Measurements from ENCODE around the gene ERP29. TPM values are rescaled to one million over a fixed set of nuclear protein-coding genes. Genes with fewer than 3 reads are reported as not detected.

Gene ERP29
- total and polyA plus RNA-seq, 2 of the 13 experiments (the other 11 are each of a cell fraction or from before 2014, with no cell fraction given), result 111 to 147 TPM

- H3K27ac ChIP-seq (ENCODE audit: extremely low read length, insufficient read depth, low read length), result no peak overlapping the region
- intact Hi-C loops (cut with micrococcal nuclease; ENCODE audit: unreplicated experiment) (no loop called here), in situ Hi-C loops (cut with HindIII; ENCODE audit: extremely low pct_ligation_motif_present, low pct_unique_long_range_greater_than_20kb) (no loop called here)
- TF ChIP-seq RBM39 (IDR thresholded peaks at IDR 0.05; ENCODE audit: low read depth, low read length, poor library complexity, severe bottlenecking) (no peak), REXO4 (CRISPR knock-in tag; IDR thresholded peaks at IDR 0.05; ENCODE audit: borderline replicate concordance) (no peak), KDM5B (CRISPR knock-in tag; IDR thresholded peaks at IDR 0.05; ENCODE audit: borderline replicate concordance) (no peak), ZNF17 (CRISPR knock-in tag; IDR thresholded peaks at IDR 0.05) (no peak), THRA (CRISPR knock-in tag; IDR thresholded peaks at IDR 0.05; ENCODE audit: borderline replicate concordance) (no peak), ZBTB8A (CRISPR knock-in tag; IDR thresholded peaks at IDR 0.05; ENCODE audit: borderline replicate concordance, low read depth) (no peak), GFI1 (CRISPR knock-in tag; IDR thresholded peaks at IDR 0.05; ENCODE audit: borderline replicate concordance) (no peak), U2AF2 (IDR thresholded peaks at IDR 0.05; ENCODE audit: low read depth, low read length) (no peak), ZFP36 (IDR thresholded peaks at IDR 0.05; ENCODE audit: borderline replicate concordance, low read depth, low read length, partially characterized antibody) (no peak), MXD3 (CRISPR knock-in tag; IDR thresholded peaks at IDR 0.05) (no peak)
- no TSS peak for BruUV-seq (replicated peaks)
- no peak for DNase-seq (ENCODE audit: low spot score)
- ChIA-PET POLR2A (no interaction called here), CTCF (ENCODE audit: low intra/inter-chr PET ratio, low total read pairs) (no interaction called here)
- H3K4me3 ChIP-seq (replicated peaks in 1 of 3; ENCODE audit: insufficient read depth in 1 of 3, low read depth in 2 of 3, low read length in 3 of 3), result no peak overlapping the region
- H3K4me2 ChIP-seq (ENCODE audit: low read depth, low read length), result no peak overlapping the region
- H3K79me2 ChIP-seq (ENCODE audit: insufficient read depth, low read length), result no peaks in the 10 kb centered on the region
- FAIRE-seq, result no peak
- H3K9me3 ChIP-seq (ENCODE audit: low read length), result no peaks in the 10 kb centered on the region
- ATAC-seq, result no peak
- no peaks in the 10 kb centered on the region for H4K20me1 ChIP-seq (ENCODE audit: insufficient read depth, low read length)
- H3K9ac ChIP-seq (ENCODE audit: insufficient read depth, low read depth, low read length), result no peak overlapping the region
- H3K4me1 ChIP-seq (ENCODE audit: insufficient read depth, low read length), result peaks cover 10% of the 10 kb centered on the region
- no peak overlapping the region for H2AFZ ChIP-seq (ENCODE audit: low read length)
- no peaks in the 10 kb centered on the region for H3K36me3 ChIP-seq (replicated peaks in 1 of 2; ENCODE audit: control insufficient read depth in 1 of 2, insufficient read depth in 2 of 2, low read length in 2 of 2)
- H3K27me3 ChIP-seq (ENCODE audit: control insufficient read depth in 1 of 2, insufficient read depth in 2 of 2, low read length in 2 of 2), result no peaks in the 10 kb centered on the region; a peak in 1 of 5 replicates
Observed at GRCh38 chr12:111978545-111978944, 34.7 kb upstream of the ERP29 start.
